Measurements from ENCODE around the gene GLUD1.
"Not testable (repeated sequence)": the region's sequence is repeated elsewhere in the genome, so short reads cannot be mapped to it uniquely, and the experiment has no call there.

DNA sequence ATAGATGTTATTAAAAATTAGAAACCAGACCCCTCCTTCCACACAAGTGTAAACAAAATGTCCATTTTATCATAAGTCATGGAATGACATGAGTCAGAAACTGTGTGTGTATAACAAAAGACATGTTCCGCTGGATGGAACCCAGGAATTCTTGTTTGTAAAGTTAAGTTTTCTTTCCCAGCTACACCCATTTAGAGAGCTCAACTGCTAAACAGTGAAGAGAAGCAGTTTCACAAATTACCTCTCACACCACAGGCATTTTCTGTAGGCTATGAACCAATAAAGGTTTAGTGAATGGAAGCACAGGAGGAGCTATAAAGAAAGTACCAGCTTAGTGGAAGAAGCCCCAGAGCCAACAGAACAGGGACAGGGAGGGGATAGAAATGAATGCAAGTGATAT lies 12.4 kb downstream of the GLUD1 start:
- TF ChIP-seq, protein P1, sequence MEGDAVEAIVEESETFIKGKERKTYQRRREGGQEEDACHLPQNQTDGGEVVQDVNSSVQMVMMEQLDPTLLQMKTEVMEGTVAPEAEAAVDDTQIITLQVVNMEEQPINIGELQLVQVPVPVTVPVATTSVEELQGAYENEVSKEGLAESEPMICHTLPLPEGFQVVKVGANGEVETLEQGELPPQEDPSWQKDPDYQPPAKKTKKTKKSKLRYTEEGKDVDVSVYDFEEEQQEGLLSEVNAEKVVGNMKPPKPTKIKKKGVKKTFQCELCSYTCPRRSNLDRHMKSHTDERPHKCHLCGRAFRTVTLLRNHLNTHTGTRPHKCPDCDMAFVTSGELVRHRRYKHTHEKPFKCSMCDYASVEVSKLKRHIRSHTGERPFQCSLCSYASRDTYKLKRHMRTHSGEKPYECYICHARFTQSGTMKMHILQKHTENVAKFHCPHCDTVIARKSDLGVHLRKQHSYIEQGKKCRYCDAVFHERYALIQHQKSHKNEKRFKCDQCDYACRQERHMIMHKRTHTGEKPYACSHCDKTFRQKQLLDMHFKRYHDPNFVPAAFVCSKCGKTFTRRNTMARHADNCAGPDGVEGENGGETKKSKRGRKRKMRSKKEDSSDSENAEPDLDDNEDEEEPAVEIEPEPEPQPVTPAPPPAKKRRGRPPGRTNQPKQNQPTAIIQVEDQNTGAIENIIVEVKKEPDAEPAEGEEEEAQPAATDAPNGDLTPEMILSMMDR (IDR thresholded peaks at IDR 0.05) = not testable (repeated sequence)
- not testable (repeated sequence) for TF ChIP-seq POLR2A, POLR2AphosphoS5, EP300 (IDR thresholded peaks at IDR 0.05)
